Large intestine (tissue), 3 donors: ENCODE results near the gene RDH5. TPM values are rescaled to one million over a fixed set of nuclear protein-coding genes. Genes with fewer than 3 reads are reported as not detected.

Experiments used
- DNase-seq, 2 donors: peaks; one replicate each; pipeline versions ENCODE4 v3.0.0 to v3.0.0-alpha.2; 2013
- H3K27ac ChIP-seq: one replicate; pipeline ENCODE4 v1.5.1; 2013; ENCODE audit warnings: low read length
- H3K27me3 ChIP-seq: 2 replicates; pipeline ENCODE4 v1.6.1; 2013; ENCODE audit warnings: low read length; ENCODE audit not compliant: control insufficient read depth, insufficient read depth
- H3K36me3 ChIP-seq: 2 replicates; pipeline ENCODE4 v1.6.1; 2013; ENCODE audit warnings: low read length; ENCODE audit not compliant: control insufficient read depth, insufficient read depth
- H3K4me1 ChIP-seq: one replicate; pipeline ENCODE4 v1.6.1; 2013; ENCODE audit warnings: low read length; ENCODE audit not compliant: control insufficient read depth, insufficient read depth
- H3K4me3 ChIP-seq: one replicate; pipeline ENCODE4 v1.5.1; 2013; ENCODE audit warnings: low read length
- H3K9me3 ChIP-seq: one replicate; pipeline ENCODE4 v1.6.1; 2013; ENCODE audit warnings: mild to moderate bottlenecking, low read depth, low read length, moderate library complexity; ENCODE audit not compliant: control insufficient read depth
- WGBS: methylation state at CpG from one replicate; pipeline ENCODE4 v1.1.5; 2013; ENCODE audit warnings: low lambda C conversion rate; ENCODE audit not compliant: insufficient coverage; 5-methylcytosine and 5-hydroxymethylcytosine counted together
- polyA plus RNA-seq: library from polyadenylated mRNA; unstranded; fragments of 120-200 nt; gene quantifications from one replicate; pipeline ENCODE4 v1.2.1, GENCODE V29; 2013

RDH5 gene
- polyA plus RNA-seq, 1 donor: 56.7 TPM

DNA sequence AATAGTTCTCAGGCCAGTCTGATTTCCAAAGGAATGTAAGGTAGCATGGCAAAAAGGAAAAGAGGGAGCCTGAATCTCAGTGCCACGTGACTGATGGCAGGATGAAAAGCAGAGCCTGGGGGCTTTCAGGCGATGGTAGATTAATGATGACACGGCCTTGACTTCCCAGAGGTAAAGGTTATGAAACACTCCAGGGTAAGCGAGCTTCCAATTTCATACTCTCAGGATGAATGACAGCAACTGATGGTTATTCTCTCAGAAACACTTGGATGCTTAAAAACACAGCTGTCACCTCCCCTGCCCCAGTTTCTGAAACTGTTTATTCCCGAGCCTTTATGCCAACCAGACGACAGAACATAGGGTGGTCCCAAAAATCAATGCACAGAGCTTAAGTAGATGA lies 51.5 kb downstream of the RDH5 start:
- Histone ChIP-seq H3K36me3 (peaks cover 37% of the 10 kb centered on the region), H3K27ac (no peak overlapping the region), H3K4me1 (no peaks in the 10 kb centered on the region), H3K9me3 (no peaks in the 10 kb centered on the region), H3K4me3 (no peak overlapping the region), H3K27me3 (no peaks in the 10 kb centered on the region)
- no peak for DNase-seq
- no CpG with 5 or more reads among the region's 6 CpGs for WGBS

Other genes starting within 250 kb of the RDH5 start
- gene OR6C68, start 228.0 kb upstream of the RDH5 start, polyA plus RNA-seq: not detected
- gene OR6C4, start 170.8 kb upstream of the RDH5 start, polyA plus RNA-seq: not detected
- gene OR2AP1, start 147.9 kb upstream of the RDH5 start, polyA plus RNA-seq: not detected
- gene OR10P1, start 83.5 kb upstream of the RDH5 start, polyA plus RNA-seq: not detected
- 29.6 TPM for gene ITGA7, start 12.5 kb upstream of the RDH5 start, polyA plus RNA-seq
- gene BLOC1S1, start 4.3 kb upstream of the RDH5 start, polyA plus RNA-seq: 144 TPM
- 955 TPM for gene CD63, start 8.6 kb downstream of the RDH5 start, polyA plus RNA-seq
- 4.2 TPM for gene GDF11, start 22.7 kb downstream of the RDH5 start, polyA plus RNA-seq
- gene SARNP, start 97.3 kb downstream of the RDH5 start, polyA plus RNA-seq: 71.4 TPM
- 31.4 TPM for gene ORMDL2, start 97.6 kb downstream of the RDH5 start, polyA plus RNA-seq
- 28.9 TPM for gene DNAJC14, start 109.2 kb downstream of the RDH5 start, polyA plus RNA-seq
- gene MMP19, start 122.5 kb downstream of the RDH5 start, polyA plus RNA-seq: 2.5 TPM
- 30.6 TPM for gene PYM1, start 207.5 kb downstream of the RDH5 start, polyA plus RNA-seq
- 17.4 TPM for gene DGKA, start 210.8 kb downstream of the RDH5 start, polyA plus RNA-seq
- 5.7 TPM for gene PMEL, start 245.6 kb downstream of the RDH5 start, polyA plus RNA-seq
- 55.5 TPM for gene CDK2, start 246.4 kb downstream of the RDH5 start, polyA plus RNA-seq